GM19099 (cell line): ENCODE measurements around the gene UBLCP1.

Experiments used
- POLR2A ChIP-seq: IDR thresholded peaks from 3 replicates; pipeline ENCODE4 v1.6.1; 2011; ENCODE audit warnings: low read depth; ENCODE audit not compliant: insufficient read length; ENCODE audit errors: extremely low read depth

UBLCP1 gene

DNA sequence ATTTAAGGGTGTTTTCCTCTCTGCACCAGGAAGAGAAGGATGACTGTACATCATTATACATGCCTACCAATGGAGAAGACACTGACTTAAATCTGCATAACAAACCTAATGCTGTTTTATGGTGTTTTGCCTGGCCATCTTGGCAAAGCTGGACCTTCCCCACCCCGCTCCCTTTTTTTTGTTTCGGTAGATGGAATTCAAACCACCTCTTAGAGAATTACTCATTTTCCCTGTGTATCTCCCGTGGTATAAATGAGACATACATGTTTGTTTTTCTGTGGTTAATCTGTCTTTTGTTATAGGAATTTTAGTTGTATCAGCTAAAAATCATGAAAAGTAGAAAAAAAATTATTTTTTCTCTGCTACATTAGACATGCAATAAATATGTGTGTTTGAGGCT is 38.4 kb downstream of the UBLCP1 start:
- TF ChIP-seq POLR2A = no peak

DNA sequence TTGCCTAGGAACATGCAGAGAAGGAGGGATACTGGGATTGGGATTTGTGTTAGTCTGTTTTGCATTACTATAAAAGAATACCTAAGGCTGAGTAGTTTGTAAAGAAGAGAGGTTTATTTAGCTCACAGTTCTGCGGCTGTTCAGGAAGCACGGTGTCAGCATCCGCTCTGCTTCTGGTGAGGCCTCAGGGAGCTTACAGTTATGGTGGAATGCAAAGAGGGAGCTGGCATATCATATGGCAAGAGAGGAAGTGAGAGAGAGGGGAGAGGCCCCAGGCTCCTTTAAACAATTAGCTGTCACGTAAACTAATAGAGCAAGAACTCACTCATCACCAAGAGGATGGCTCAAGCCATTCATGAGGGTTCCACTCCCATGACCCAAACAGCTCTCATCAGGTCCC is 40.2 kb downstream of the UBLCP1 start:
- no peak for TF ChIP-seq POLR2A

GRCh38 chr5:159304961-159305595 is 42.0 kb downstream of the UBLCP1 start:
- TF ChIP-seq POLR2A = no peak

GRCh38 chr5:159309689-159310433 is 46.8 kb downstream of the UBLCP1 start:
- no peak for TF ChIP-seq POLR2A

GRCh38 chr5:159310511-159310910 is 47.4 kb downstream of the UBLCP1 start:
- no peak for TF ChIP-seq POLR2A

- TF ChIP-seq POLR2A = no peak
Measured at GRCh38 chr5:159311063-159311462, 48.0 kb downstream of the UBLCP1 start.

- no peak for TF ChIP-seq POLR2A
Measured at GRCh38 chr5:159313197-159313596, 50.1 kb downstream of the UBLCP1 start.

DNA sequence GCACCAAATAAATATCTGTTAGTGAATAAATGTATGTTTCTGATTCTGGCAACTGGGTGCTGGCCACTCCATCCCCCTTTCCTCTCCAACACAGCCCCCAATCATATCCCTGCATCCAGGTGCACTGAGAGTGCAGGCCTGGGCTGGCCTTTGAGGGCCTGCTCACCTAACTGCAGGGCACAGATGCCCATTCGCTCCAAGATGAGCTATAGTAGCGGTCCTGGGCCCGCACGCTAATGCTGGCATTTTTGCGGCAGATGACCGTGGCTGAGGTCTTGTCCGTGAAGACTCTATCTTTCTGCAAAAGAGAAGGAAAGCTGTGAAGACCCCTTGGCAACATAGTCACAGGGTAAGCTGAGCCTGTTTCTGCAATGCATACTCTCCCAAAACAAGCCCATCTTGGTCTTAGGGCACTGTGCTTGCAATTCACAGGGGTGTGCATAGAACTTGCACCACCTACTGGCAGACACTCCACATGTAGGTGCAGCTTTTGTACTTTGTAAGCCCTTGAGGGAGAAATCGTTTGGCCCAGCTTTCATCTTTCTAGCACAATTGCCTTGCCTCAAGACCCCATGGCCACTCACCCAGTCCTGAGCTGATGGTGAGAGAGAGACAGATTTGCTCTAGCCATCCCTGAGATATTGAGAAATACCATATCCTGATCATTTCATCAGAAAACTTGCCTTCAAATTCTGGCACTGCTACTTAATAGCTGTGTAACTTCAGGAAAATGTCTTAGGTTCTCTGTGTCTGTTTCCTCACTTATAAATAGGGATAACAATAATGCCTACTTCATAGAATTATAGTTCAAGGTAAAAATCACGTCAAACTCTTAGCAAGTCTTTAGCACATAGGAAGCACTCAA is 53.7 kb downstream of the UBLCP1 start:
- no peak for TF ChIP-seq POLR2A

- no peak for TF ChIP-seq POLR2A
Measured at GRCh38 chr5:159317849-159318248, 54.8 kb downstream of the UBLCP1 start.

DNA sequence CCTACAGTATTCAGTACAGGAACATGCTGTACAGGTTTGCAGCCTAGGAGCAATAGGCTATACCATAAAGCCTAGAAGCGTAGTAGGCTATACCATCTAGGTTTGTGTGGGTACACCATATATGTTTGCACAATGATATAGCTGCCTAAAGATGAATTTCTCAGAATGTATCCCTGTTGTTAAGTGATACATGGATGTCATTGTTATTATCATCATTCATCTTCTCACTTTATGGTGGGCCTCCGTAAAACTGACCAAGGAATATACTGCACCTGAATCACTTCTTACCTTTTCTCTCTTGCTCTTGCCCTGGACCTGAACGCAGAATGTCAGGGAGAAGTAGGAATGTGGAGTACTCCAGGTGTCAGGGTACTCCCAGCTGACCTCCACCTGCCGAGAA is 55.4 kb downstream of the UBLCP1 start:
- TF ChIP-seq POLR2A = no peak

DNA sequence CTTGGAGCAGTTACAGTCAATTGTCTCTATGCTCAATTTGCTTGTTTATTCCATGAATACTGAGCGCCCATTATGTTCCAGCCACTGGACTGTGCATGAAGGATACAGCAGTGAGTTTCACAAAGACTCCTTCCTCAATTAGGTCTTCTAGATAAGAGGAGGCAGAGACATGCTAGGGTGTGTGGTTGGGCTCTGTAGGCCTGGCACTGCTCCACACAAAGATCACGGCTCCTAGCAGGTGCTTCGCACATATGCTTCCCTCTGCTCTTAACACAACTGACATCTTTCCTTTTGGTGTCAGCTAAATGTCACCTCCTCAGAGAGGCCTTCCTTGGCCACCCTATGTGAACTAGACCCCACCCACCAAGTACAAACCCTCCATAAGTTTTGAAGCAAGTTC is 56.3 kb downstream of the UBLCP1 start:
- TF ChIP-seq POLR2A = no peak

DNA sequence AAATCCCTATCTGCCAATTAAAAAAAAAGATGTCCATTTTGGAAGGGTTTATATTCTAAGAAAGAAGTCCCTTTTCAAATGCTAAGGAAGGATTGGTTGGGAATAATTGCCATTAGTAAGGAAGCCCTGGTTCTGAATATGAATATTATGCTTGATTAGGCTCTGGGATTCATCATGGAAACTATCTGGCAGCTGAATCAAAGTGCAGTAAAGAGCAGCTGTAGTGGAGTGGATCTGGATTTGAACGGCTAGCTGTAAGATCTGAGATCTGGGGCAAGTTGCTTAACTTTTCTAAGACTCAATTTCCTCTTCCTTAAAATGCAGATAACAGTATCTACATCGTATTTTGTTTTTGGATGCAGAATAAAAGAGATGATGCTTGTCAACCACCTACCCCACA is 56.7 kb downstream of the UBLCP1 start:
- TF ChIP-seq POLR2A = no peak

GRCh38 chr5:159322180-159322579 is 59.1 kb downstream of the UBLCP1 start:
- no peak for TF ChIP-seq POLR2A

DNA sequence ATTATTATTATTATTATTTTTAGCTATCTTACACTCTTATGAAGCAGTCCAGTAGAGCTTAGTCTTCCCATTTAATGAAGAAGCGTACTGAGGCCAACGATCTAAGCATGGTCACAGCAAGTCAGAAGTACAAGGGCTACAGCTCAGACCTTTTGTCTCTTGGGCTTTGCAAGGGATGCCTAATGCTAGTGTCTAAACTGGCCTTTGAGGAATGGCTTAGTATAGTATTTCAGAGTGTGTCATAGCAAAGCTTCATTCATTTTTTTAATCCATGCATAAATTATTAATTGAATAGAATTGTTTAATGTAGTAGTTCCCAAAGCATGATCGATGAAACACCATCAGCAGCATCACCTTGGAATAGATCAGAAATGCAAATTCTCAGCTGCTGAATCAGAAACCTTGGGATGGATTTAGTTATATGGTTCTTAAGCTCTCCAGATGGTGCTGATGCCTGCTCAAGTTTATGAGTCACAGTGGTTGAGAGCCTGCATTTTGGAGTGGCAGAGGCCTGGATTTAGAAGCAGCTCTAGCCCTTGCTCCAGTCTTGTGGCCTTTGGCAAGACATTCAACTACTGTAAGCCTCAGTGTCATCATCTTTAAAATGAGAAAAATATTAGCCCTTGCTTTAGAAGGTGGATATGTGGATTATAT is 61.1 kb downstream of the UBLCP1 start:
- no peak for TF ChIP-seq POLR2A

- TF ChIP-seq POLR2A = no peak
Measured at GRCh38 chr5:159324986-159325385, 61.9 kb downstream of the UBLCP1 start.
